MM.1S (cell line): ENCODE data around the gene ARFRP1.

ENCODE experiments used
- EZH2 ChIP-seq: fragments of 300-600 bp; sonication (generic); optimal IDR thresholded peaks from 2 replicates; pipeline ENCODE3; 2017; ENCODE audit warnings: low read depth, mild to moderate bottlenecking, antibody characterized with exemption, low read length, mixed read lengths
- EZH2phosphoT487 ChIP-seq: fragments of 300-600 bp; sonication (generic); IDR thresholded peaks from 2 replicates; pipeline ENCODE4 v1.6.1; 2018; ENCODE audit warnings: antibody characterized with exemption, low read length
- TF ChIP-seq, protein P1 (sequence below): fragments of 300-600 bp; sonication (generic); IDR thresholded peaks from 2 replicates; pipeline ENCODE4 v1.5.1; 2016; ENCODE audit warnings: antibody characterized with exemption, low read length, mixed read lengths

GRCh38 chr20:63653974-63654668 lies 53.7 kb downstream of the ARFRP1 start:
- TF ChIP-seq, protein P1, sequence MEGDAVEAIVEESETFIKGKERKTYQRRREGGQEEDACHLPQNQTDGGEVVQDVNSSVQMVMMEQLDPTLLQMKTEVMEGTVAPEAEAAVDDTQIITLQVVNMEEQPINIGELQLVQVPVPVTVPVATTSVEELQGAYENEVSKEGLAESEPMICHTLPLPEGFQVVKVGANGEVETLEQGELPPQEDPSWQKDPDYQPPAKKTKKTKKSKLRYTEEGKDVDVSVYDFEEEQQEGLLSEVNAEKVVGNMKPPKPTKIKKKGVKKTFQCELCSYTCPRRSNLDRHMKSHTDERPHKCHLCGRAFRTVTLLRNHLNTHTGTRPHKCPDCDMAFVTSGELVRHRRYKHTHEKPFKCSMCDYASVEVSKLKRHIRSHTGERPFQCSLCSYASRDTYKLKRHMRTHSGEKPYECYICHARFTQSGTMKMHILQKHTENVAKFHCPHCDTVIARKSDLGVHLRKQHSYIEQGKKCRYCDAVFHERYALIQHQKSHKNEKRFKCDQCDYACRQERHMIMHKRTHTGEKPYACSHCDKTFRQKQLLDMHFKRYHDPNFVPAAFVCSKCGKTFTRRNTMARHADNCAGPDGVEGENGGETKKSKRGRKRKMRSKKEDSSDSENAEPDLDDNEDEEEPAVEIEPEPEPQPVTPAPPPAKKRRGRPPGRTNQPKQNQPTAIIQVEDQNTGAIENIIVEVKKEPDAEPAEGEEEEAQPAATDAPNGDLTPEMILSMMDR, result no peak
- no peak for TF ChIP-seq EZH2
- no peak for TF ChIP-seq EZH2phosphoT487
